KOPT-K1 (cell line): ENCODE results near the gene CACNG5.

Source experiments
- H3K27ac ChIP-seq: fragments of 200-600 bp; sonication (generic); 2 replicates; pipeline ENCODE4 v1.5.1; 2016; ENCODE audit warnings: antibody characterized with exemption, mild to moderate bottlenecking, low read depth, low read length; ENCODE audit not compliant: poor library complexity, severe bottlenecking
- H3K36me3 ChIP-seq: fragments of 200-600 bp; sonication (generic); 2 replicates; pipeline ENCODE4 v1.5.1; 2017; ENCODE audit warnings: antibody characterized with exemption, mild to moderate bottlenecking, low read length, moderate library complexity; ENCODE audit not compliant: insufficient read depth
- H3K9me3 ChIP-seq: fragments of 200-600 bp; sonication (generic); 2 replicates; pipeline ENCODE4 v1.5.1; 2017; ENCODE audit warnings: antibody characterized with exemption, low read length, mild to moderate bottlenecking; ENCODE audit not compliant: insufficient read depth, poor library complexity, severe bottlenecking

CACNG5 gene

DNA sequence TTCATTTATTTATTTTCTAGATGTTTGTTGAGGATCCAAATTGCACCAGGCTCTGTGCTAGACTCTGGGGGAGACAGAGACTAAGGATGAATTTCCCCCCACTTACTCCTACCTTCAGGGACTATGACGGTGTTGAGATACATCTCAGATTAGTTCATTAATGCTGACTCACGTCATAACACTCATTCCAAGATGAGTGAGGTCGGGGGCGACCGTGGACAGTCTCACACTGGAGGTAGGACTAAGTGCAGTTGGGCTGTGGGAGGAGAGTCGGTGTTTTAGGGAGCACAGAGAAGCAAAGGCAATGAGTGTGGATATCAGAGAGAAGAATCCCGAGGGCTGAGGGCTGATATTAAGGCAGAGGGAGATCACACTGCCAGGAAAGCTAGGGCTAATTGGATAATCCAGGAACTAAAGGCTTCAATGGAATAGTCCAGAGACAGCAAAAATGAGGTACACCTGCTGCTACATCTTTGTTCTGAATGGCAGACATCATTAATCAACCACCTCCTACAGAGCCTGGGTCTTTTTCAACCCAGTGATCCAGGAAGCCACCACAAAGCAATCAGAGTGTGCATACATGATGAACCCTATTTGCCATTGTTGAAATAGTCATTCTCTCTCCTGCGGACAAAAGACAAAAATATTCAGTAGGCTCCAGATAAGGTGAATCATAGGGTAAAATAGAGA is 91.0 kb downstream of the CACNG5 start:
- Histone ChIP-seq H3K36me3 (no peaks in the 10 kb centered on the region), H3K9me3 (peaks cover 10% of the 10 kb centered on the region), H3K27ac (no peak overlapping the region)

DNA sequence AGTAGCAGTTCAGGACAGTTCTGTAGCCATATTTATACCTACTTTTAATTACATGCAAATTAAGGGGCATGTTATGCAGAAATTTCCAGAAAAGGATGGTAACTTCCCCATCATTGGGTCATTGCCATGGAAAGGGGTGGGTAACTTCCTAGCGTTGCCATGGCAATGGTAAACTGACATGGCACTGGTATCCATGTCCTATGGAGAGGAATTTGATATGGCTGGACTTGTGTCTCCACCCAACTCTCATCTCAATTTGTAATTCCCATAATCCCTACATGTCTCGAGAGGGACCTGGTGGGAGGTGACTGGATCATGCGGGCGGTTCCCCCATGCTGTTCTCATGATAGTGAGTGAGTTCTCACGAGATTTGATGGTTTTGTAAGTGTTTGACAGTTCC is 94.0 kb downstream of the CACNG5 start:
- Histone ChIP-seq H3K9me3 (peaks cover 8% of the 10 kb centered on the region), H3K36me3 (no peaks in the 10 kb centered on the region), H3K27ac (no peak overlapping the region)

GRCh38 chr17:66929591-66929990 is 94.7 kb downstream of the CACNG5 start:
- H3K36me3 ChIP-seq = no peaks in the 10 kb centered on the region
- H3K9me3 ChIP-seq = peaks cover 9% of the 10 kb centered on the region
- H3K27ac ChIP-seq = no peak overlapping the region

- Histone ChIP-seq H3K36me3 (no peaks in the 10 kb centered on the region), H3K27ac (no peak overlapping the region), H3K9me3 (peaks cover 17% of the 10 kb centered on the region)
Measured at GRCh38 chr17:66930933-66931332, 96.0 kb downstream of the CACNG5 start.

DNA sequence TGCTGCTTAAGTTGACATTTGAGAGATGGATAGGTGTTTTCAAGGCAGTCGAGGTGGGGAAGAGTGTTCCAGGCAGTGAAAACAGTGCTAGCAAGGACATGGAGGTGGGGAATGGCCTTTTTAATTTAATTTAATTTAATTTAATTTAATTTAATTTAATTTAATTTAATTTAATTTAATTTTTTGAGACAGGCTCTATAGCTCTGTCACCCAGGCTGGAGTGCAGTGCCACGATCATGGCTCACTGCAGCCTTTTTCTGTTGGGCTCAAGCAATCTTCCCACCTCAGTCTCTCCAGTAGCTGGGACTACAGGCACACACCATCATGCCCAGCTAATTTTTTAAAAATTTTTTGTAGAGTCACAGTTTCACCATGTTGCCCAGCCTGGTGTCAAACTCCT is 97.4 kb downstream of the CACNG5 start:
- H3K36me3 ChIP-seq = no peaks in the 10 kb centered on the region
- peaks cover 30% of the 10 kb centered on the region for H3K9me3 ChIP-seq
- no peak overlapping the region for H3K27ac ChIP-seq

DNA sequence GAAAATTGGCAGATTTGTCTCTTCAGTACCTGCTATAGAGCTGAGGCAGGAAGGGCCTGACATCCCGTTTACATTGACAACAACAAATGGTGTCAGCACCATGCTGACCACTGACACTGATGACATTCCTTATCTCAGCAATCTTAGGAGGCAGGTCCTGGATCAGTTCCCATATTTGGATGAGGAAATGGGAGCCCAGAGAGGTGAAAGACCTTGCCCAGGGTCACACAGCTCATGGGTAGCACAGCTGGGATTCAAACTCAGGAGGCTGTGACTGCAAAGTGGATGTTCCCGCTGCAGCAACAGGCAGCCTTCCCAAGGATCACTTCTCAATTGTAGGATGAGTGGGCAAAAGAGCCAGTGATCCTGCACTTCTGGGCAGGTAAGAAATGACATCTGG is 99.1 kb downstream of the CACNG5 start:
- no peak overlapping the region for H3K27ac ChIP-seq

More for the DNA sequence above, 99.1 kb downstream of the CACNG5 start:
- no peaks in the 10 kb centered on the region for H3K36me3 ChIP-seq
- H3K9me3 ChIP-seq = peaks cover 47% of the 10 kb centered on the region
